Gastrocnemius medialis (tissue), 4 donors: Measurements from ENCODE around the gene TMTC2. TPM values are rescaled to one million over a fixed set of nuclear protein-coding genes. Genes with fewer than 3 reads are reported as not detected.

ENCODE experiments used
- ATAC-seq, 2 donors: fragments of 150-250 bp; one replicate each; pipeline ENCODE4 v1.9.1; 2016
- DNase-seq, 2 donors: peaks; one replicate each; pipeline ENCODE4 v3.0.0-alpha.2; 2019
- H3K27ac ChIP-seq, 4 donors: fragments of 200-600 bp; sonication (generic); 1 replicate in 1 of 4; 2 replicates in 3 of 4; pipeline ENCODE4 v1.5.1; 2016 to 2018; ENCODE audit warnings: mild to moderate bottlenecking in 2 of 4, moderate library complexity in 1 of 4
- H3K27me3 ChIP-seq, 3 donors: fragments of 200-600 bp; sonication (generic) in 2 of 3; 1 replicate in 1 of 3; 2 replicates in 2 of 3; pipeline versions ENCODE4 v1.5.1 to v1.6.0; 2016 to 2019; ENCODE audit warnings: mild to moderate bottlenecking in 1 of 3, moderate library complexity in 1 of 3
- H3K36me3 ChIP-seq, 2 donors: fragments of 200-600 bp; sonication (generic) in 1 of 2; one replicate each; pipeline ENCODE4 v1.5.1; 2017 to 2018
- H3K4me1 ChIP-seq, 2 donors: fragments of 200-600 bp; sonication (generic) in 1 of 2; one replicate each; pipeline ENCODE4 v1.5.1; 2016 to 2017; ENCODE audit warnings: mild to moderate bottlenecking in 2 of 2
- H3K4me3 ChIP-seq, 4 donors: fragments of 200-600 bp; sonication (generic) in 3 of 4; 1 replicate in 1 of 4; 2 replicates in 3 of 4; pipeline ENCODE4 v1.5.1; 2016 to 2019; ENCODE audit warnings: mild to moderate bottlenecking in 2 of 4
- H3K9me3 ChIP-seq, 3 donors: fragments of 200-600 bp; sonication (generic) in 2 of 3; 1 replicate in 1 of 3; 2 replicates in 2 of 3; pipeline ENCODE4 v1.5.1; 2016 to 2019
- POLR2A ChIP-seq, 2 donors: fragments of 450-650 bp; IDR thresholded peaks; one replicate each; pipeline ENCODE4 v1.6.1; 2017; ENCODE audit warnings: antibody characterized with exemption in 2 of 2, mild to moderate bottlenecking in 2 of 2, moderate library complexity in 2 of 2
- in situ Hi-C, 4 donors: fragments of 200-750 bp; cut with MboI; loops; one replicate each; pipeline versions ENCODE4 v1.15.0 to v1.8.0; 2017; ENCODE audit warnings: low sequenced_read_pairs in 4 of 4
- intact Hi-C: fragments of 100-400 bp; cut with DNase I; formaldehyde crosslinking; loops from one replicate; pipeline ENCODE4 v1.15.1; 2023; ENCODE audit warnings: low total_unique reads
- total RNA-seq, 4 donors: library from RNA; depleted of rRNA; stranded (reverse); fragments of >200 nt; gene quantifications; one replicate each; pipeline versions ENCODE4 v1.1.0 to v1.2.3, GENCODE V29; 2016
- TF ChIP-seq, protein P1 (sequence below), 5 experiments: fragments of 450-650 bp in 3 of 5; fragments of 200-600 bp in 2 of 5; sonication (generic) in 2 of 5; IDR thresholded peaks in 4 of 5; conservative IDR thresholded peaks in 1 of 5; 1 replicate in 4 of 5; 2 replicates in 1 of 5; pipeline ENCODE4 v1.5.1; 2016 to 2019; ENCODE audit warnings: antibody characterized with exemption in 5 of 5, mild to moderate bottlenecking in 3 of 5, moderate library complexity in 3 of 5

Gene TMTC2
- total RNA-seq, 4 donors from 2014 or later: 1.6 to 2.5 (median 1.9) TPM

GRCh38 chr12:82672811-82673495 lies 13.8 kb upstream of the TMTC2 start:
- TF ChIP-seq, protein P1, sequence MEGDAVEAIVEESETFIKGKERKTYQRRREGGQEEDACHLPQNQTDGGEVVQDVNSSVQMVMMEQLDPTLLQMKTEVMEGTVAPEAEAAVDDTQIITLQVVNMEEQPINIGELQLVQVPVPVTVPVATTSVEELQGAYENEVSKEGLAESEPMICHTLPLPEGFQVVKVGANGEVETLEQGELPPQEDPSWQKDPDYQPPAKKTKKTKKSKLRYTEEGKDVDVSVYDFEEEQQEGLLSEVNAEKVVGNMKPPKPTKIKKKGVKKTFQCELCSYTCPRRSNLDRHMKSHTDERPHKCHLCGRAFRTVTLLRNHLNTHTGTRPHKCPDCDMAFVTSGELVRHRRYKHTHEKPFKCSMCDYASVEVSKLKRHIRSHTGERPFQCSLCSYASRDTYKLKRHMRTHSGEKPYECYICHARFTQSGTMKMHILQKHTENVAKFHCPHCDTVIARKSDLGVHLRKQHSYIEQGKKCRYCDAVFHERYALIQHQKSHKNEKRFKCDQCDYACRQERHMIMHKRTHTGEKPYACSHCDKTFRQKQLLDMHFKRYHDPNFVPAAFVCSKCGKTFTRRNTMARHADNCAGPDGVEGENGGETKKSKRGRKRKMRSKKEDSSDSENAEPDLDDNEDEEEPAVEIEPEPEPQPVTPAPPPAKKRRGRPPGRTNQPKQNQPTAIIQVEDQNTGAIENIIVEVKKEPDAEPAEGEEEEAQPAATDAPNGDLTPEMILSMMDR (IDR thresholded peaks at IDR 0.05 in 4 of 5, conservative IDR thresholded peaks at IDR 0.05 in 1 of 5): no peak
- TF ChIP-seq POLR2A (IDR thresholded peaks at IDR 0.05): no peak
- Histone ChIP-seq H3K27me3 (no peaks in the 10 kb centered on the region), H3K27ac (no peak overlapping the region), H3K4me3 (no peak overlapping the region), H3K9me3 (no peaks in the 10 kb centered on the region), H3K36me3 (no peaks in the 10 kb centered on the region), H3K4me1 (no peaks in the 10 kb centered on the region)
- DNase-seq (no peak), ATAC-seq (no peak)
- intact Hi-C loops (no loop called here), in situ Hi-C loops (no loop called here)

GRCh38 chr12:82673698-82674097 lies 13.0 kb upstream of the TMTC2 start:
- no peak for DNase-seq
- Histone ChIP-seq H3K27ac (no peak overlapping the region), H3K36me3 (no peaks in the 10 kb centered on the region), H3K9me3 (no peaks in the 10 kb centered on the region), H3K4me3 (no peak overlapping the region), H3K27me3 (no peaks in the 10 kb centered on the region), H3K4me1 (no peaks in the 10 kb centered on the region)
- no peak for TF ChIP-seq POLR2A (IDR thresholded peaks at IDR 0.05)
- TF ChIP-seq, protein P1 (IDR thresholded peaks at IDR 0.05 in 4 of 5, conservative IDR thresholded peaks at IDR 0.05 in 1 of 5): no peak
- intact Hi-C loops (no loop called here), in situ Hi-C loops (no loop called here)
- no peak for ATAC-seq

- no peak for DNase-seq
- TF ChIP-seq, protein P1 (IDR thresholded peaks at IDR 0.05 in 4 of 5, conservative IDR thresholded peaks at IDR 0.05 in 1 of 5): no peak
- TF ChIP-seq POLR2A (IDR thresholded peaks at IDR 0.05): no peak
- in situ Hi-C loops (no loop called here), intact Hi-C loops (no loop called here)
- no peaks in the 10 kb centered on the region for H3K4me1 ChIP-seq
- no peak overlapping the region for H3K4me3 ChIP-seq
- H3K36me3 ChIP-seq: no peaks in the 10 kb centered on the region
- no peaks in the 10 kb centered on the region for H3K9me3 ChIP-seq
- no peak for ATAC-seq
- no peaks in the 10 kb centered on the region for H3K27me3 ChIP-seq
- H3K27ac ChIP-seq: no peak overlapping the region
These were observed 11.5 kb upstream of the TMTC2 start for GRCh38 chr12:82675246-82675645.

DNA sequence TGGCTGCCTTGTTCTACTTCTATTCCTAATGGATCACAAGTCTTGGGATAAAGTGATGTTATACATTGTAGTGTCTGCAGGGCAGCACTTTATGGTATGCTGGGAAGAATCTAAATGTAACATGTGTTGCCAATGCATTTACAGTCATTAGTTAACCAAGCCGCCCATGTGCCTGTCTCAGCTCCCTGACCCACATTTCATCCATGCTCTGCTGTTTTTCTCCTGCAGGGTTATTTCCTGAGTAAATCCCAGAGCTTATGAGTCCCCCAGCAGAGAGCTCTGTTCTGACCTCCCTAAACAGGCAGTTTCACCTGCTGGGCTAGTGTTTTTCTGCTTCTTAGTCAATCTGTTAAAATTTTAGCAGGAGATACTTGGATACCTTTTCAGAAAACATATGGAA lies 4.4 kb upstream of the TMTC2 start:
- H3K27ac ChIP-seq: no peak overlapping the region
- intact Hi-C loops: loop anchor here (10.0 kb wide), 1 partner anchor 1822 kb away; no protein-coding TSS in a partner anchor
- H3K9me3 ChIP-seq: no peaks in the 10 kb centered on the region
- DNase-seq: no peak
- peaks cover 3 to 8% of the 10 kb centered on the region in 2 donors for H3K4me1 ChIP-seq
- in situ Hi-C loops: no loop called here
- H3K36me3 ChIP-seq: no peaks in the 10 kb centered on the region
- ATAC-seq: no peak
- no peaks in the 10 kb centered on the region for H3K27me3 ChIP-seq
- H3K4me3 ChIP-seq: no peak overlapping the region
- TF ChIP-seq POLR2A (IDR thresholded peaks at IDR 0.05): no peak
- TF ChIP-seq, protein P1 (IDR thresholded peaks at IDR 0.05 in 4 of 5, conservative IDR thresholded peaks at IDR 0.05 in 1 of 5): no peak
